Glutamatergic neuron (in vitro differentiated cells): Measurements from ENCODE around the gene FJX1. TPM values are rescaled to one million over a fixed set of nuclear protein-coding genes. Genes with fewer than 3 reads are reported as not detected.

ENCODE experiments used
- DNase-seq: peaks from one replicate; pipeline ENCODE4 v3.0.0; 2022
- H3K27ac Mint-ChIP-seq: one replicate; pipeline ENCODE4 v1.8.0; 2020; ENCODE audit warnings: mild to moderate bottlenecking, mixed read lengths, inconsistent platforms; ENCODE audit not compliant: unreplicated experiment
- H3K27me3 Mint-ChIP-seq: one replicate; pipeline ENCODE4 v1.8.0; 2020; ENCODE audit warnings: mild to moderate bottlenecking, moderate library complexity, mixed read lengths, inconsistent platforms; ENCODE audit not compliant: unreplicated experiment
- H3K36me3 Mint-ChIP-seq: one replicate; pipeline ENCODE4 v1.8.0; 2020; ENCODE audit warnings: mild to moderate bottlenecking, mixed read lengths, inconsistent platforms; ENCODE audit not compliant: unreplicated experiment
- H3K4me1 Mint-ChIP-seq: one replicate; pipeline ENCODE4 v1.8.0; 2020; ENCODE audit warnings: mild to moderate bottlenecking, low read depth, mixed read lengths, inconsistent platforms; ENCODE audit not compliant: unreplicated experiment
- H3K4me3 Mint-ChIP-seq: one replicate; pipeline ENCODE4 v1.8.0; 2020; ENCODE audit warnings: mild to moderate bottlenecking, mixed read lengths, inconsistent platforms; ENCODE audit not compliant: unreplicated experiment
- H3K9me3 Mint-ChIP-seq: one replicate; pipeline ENCODE4 v1.8.0; 2020; ENCODE audit warnings: mild to moderate bottlenecking, moderate library complexity, mixed read lengths, inconsistent platforms; ENCODE audit not compliant: unreplicated experiment
- total RNA-seq: library from RNA; stranded (reverse); fragmentation: NEBNext Ultra II Directional; extraction: Animal tissue kit (Norgen Biotek cat#: 25700); gene quantifications from one replicate; pipeline ENCODE4 v1.2.1, GENCODE V29; 2021; ENCODE audit not compliant: unreplicated experiment
- TF ChIP-seq, protein P1 (sequence below): fragments of 200-600 bp; sonication (generic); IDR thresholded peaks from one replicate; pipeline ENCODE4 v1.5.0; 2021; ENCODE audit not compliant: partially characterized antibody, unreplicated experiment

Gene FJX1
- total RNA-seq, 1 donor from 2014 or later = 74.3 TPM

DNA sequence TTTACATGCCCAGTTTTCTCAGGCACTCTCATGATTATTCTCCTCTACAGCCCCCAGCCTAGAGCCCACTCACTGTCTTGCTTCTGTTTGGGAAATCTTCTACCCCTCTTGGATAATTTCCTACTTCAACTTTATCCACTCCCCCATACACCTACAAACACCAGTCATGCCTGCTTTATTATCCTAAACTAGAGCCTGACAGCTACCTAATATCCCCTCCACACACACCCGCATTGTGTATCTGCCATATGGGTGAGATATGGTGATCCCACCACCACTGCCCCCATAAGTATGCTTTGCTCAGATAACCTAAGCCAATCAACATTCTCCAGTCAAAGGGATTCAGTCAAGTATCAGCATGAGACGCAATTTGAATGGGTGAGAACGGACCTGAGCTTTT lies 15.3 kb upstream of the FJX1 start:
- H3K27me3 Mint-ChIP-seq = peaks cover 1% of the 10 kb centered on the region
- TF ChIP-seq, protein P1, sequence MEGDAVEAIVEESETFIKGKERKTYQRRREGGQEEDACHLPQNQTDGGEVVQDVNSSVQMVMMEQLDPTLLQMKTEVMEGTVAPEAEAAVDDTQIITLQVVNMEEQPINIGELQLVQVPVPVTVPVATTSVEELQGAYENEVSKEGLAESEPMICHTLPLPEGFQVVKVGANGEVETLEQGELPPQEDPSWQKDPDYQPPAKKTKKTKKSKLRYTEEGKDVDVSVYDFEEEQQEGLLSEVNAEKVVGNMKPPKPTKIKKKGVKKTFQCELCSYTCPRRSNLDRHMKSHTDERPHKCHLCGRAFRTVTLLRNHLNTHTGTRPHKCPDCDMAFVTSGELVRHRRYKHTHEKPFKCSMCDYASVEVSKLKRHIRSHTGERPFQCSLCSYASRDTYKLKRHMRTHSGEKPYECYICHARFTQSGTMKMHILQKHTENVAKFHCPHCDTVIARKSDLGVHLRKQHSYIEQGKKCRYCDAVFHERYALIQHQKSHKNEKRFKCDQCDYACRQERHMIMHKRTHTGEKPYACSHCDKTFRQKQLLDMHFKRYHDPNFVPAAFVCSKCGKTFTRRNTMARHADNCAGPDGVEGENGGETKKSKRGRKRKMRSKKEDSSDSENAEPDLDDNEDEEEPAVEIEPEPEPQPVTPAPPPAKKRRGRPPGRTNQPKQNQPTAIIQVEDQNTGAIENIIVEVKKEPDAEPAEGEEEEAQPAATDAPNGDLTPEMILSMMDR = no peak
- no peak overlapping the region for H3K4me3 Mint-ChIP-seq
- H3K9me3 Mint-ChIP-seq = peaks cover 2% of the 10 kb centered on the region
- no peaks in the 10 kb centered on the region for H3K36me3 Mint-ChIP-seq
- H3K27ac Mint-ChIP-seq = no peak overlapping the region
- DNase-seq = no peak
- H3K4me1 Mint-ChIP-seq = peaks cover 7% of the 10 kb centered on the region

DNA sequence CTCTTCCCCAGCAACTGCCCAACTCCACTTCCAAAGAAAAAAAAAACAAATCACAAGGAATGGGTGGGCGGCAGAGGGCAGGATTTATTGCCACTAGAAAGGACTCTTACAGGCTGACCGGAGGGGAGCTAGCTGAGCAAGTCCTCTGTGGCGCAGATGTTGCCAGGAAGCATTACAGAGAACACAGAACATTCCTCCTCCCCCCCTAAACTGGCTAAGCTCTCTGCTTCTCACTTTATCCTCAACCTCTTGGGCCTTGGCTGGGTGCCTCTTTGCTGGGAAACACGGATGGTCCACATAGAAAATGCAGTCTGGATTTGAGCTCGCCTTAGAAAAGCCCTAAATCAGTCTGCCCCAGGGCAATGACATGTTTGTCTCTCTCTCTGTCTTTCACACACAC lies 12.6 kb upstream of the FJX1 start:
- Mint-ChIP-seq H3K4me1 (peaks cover 7% of the 10 kb centered on the region), H3K9me3 (peaks cover 2% of the 10 kb centered on the region), H3K36me3 (no peaks in the 10 kb centered on the region), H3K27ac (no peak overlapping the region), H3K4me3 (no peak overlapping the region), H3K27me3 (peaks cover 1% of the 10 kb centered on the region)
- no peak for DNase-seq
- TF ChIP-seq, protein P1 = no peak

DNA sequence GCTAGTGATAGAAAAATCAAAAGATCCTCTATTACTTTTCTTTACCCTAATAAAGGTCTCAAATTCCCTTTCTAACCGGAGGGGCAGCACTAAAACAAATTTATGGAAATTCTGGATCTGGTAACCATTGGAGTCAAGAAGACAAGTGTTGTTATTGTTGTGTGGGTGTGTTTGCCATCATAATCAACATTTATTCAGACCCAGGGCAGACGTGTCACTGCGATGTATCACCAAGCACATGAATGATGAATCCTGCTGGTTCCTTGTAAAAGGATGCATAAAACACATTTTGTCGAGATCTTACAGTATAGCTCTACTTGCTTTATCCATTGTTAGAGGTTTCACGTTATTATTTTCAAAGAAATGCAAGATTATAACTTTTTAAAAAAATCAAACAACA lies 12.1 kb upstream of the FJX1 start:
- TF ChIP-seq, protein P1 = no peak
- H3K4me1 Mint-ChIP-seq = peaks cover 7% of the 10 kb centered on the region
- no peak overlapping the region for H3K4me3 Mint-ChIP-seq
- H3K27me3 Mint-ChIP-seq = peaks cover 1% of the 10 kb centered on the region
- H3K27ac Mint-ChIP-seq = no peak overlapping the region
- peaks cover 2% of the 10 kb centered on the region for H3K9me3 Mint-ChIP-seq
- no peaks in the 10 kb centered on the region for H3K36me3 Mint-ChIP-seq
- no peak for DNase-seq

DNA sequence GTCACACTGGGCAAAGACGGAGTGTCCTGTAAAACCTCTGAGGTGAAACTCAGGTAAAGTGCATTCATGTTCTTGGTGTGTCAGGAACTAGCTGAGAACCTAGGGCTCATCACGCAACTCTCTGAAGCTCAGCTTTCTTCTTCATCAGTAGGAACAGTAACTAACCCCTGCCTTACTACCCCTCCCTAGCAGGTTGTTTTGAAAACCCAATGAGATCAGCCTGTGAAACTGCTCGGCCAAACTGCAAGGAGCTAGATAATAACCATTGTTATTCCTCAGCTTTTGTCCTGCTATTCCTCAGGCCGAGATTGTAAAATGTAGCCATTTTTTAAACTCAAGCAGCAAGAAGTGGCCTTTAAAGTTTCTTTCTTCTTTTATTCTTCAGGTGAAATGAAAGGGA lies 9.8 kb upstream of the FJX1 start:
- Mint-ChIP-seq H3K36me3 (no peaks in the 10 kb centered on the region), H3K27me3 (peaks cover 1% of the 10 kb centered on the region), H3K4me3 (no peak overlapping the region), H3K27ac (no peak overlapping the region), H3K9me3 (no peaks in the 10 kb centered on the region), H3K4me1 (peaks cover 7% of the 10 kb centered on the region)
- no peak for DNase-seq
- TF ChIP-seq, protein P1 = no peak

DNA sequence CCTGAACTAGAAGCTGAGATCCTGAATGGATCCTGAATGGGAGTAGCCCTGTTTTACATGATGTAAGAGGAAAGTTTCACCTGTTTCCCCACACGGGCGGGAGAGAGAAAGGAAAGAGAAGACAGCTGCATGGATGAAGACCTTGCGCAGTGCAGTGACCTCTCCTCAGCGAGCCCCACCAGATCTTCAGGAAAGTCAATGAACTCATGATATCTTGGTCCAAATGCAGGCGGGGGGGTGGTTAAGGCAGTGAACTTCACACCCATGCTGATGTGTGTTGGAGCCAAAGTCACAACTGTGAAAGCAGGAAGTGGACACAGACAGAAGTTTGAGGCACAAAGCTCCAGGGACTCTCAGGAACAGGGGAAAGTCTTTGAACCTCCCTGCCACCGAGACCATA lies 8.6 kb upstream of the FJX1 start:
- no peak for DNase-seq
- H3K4me1 Mint-ChIP-seq = peaks cover 7% of the 10 kb centered on the region
- no peaks in the 10 kb centered on the region for H3K36me3 Mint-ChIP-seq
- no peak overlapping the region for H3K27ac Mint-ChIP-seq
- TF ChIP-seq, protein P1 = no peak
- no peak overlapping the region for H3K4me3 Mint-ChIP-seq
- H3K9me3 Mint-ChIP-seq = no peaks in the 10 kb centered on the region
- peaks cover 1% of the 10 kb centered on the region for H3K27me3 Mint-ChIP-seq
